HG02588 (cell line): ENCODE data around the gene KCTD17.

Experiments
- ATAC-seq: cut with Tn5 transposase; IDR thresholded peaks from one replicate; pipeline ENCODE4 v1.9.1; 2021; ENCODE audit warnings: mild to moderate bottlenecking, moderate library complexity; ENCODE audit not compliant: unreplicated experiment

The KCTD17 gene

DNA sequence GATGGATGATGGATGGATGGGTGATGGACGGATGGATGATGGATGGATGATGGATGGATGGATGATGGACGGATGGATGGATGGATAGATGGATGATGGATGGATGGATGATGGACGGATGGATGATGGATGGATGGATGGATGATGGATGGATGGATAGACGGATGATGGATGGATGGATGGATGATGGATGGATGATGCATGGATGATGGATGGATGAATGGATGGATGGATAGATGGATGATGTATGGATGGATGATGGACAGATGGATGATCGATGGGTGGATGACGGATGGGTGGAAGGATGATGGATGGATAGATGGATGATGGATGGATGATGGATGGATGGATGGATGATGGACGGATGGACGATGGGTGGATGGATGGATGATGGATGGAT, 21.1 kb downstream of the KCTD17 start:
- ATAC-seq: no peak

DNA sequence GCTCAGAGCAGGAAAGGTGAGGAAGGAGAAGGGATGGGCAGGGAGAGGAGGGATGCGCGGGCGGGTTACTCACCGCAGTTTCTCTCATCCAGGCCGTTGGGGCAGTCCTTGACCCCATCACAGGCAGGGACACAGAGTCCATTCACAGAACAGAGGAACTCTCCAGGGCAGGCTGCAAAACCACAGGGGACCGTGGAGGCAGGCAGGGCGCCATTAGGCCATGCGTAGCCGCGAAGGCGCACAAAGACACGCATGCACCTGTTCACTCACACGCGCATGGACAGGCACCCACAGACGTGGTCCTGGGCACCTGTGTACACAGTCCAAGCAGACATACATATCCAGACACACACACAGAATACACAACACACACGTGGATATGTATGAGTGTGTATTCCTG, 23.0 kb downstream of the KCTD17 start:
- ATAC-seq: no peak

DNA sequence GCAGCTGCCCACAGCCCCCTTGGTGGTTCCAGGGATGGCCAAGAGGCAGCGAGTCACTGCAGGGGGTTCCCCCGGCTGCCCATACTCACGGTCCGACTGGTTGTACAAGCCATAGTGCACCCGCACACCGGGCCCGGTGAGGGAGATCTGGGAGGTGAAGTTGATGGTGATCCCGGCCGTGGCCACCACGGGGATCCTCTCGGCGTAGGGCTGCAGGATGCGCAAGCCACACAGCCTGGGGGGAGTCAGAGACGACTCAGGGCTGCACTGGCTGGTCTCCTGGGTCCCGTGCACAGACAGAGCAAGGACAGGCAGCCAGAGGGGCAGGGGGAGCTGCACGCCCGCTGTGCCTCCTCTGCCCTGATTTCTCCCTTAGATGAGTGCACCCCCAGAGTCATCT, 23.5 kb downstream of the KCTD17 start:
- no peak for ATAC-seq

DNA sequence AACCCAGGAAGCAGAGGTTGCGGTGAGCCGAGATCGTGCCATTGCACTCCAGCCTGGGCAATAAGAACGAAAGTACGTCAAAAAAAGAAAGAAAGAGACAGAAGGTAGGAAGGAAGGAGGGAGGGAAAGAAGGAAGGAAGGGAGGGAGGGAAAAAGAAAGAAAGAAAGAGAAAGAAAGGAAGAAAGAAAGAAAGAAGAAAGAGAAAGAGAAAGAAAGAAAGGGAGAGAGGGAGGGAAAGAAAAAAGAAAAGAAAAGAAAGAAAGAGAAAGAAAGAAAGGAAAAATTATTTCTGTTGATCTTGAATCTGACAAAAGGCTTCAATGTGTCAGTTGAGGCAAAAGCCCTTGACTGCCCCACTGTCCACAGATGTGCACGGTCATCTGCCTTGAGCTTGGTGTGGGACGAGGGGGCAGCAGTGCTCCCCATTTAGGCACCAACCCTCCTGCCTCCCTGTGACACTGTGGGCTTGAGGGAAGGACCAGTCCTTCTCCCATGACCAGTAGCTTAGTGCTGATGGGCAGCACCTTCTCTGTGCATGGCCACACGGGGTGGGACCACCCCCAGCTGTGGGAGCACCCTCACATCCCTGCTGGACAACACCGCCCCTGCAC, 24.4 kb downstream of the KCTD17 start:
- no peak for ATAC-seq

DNA sequence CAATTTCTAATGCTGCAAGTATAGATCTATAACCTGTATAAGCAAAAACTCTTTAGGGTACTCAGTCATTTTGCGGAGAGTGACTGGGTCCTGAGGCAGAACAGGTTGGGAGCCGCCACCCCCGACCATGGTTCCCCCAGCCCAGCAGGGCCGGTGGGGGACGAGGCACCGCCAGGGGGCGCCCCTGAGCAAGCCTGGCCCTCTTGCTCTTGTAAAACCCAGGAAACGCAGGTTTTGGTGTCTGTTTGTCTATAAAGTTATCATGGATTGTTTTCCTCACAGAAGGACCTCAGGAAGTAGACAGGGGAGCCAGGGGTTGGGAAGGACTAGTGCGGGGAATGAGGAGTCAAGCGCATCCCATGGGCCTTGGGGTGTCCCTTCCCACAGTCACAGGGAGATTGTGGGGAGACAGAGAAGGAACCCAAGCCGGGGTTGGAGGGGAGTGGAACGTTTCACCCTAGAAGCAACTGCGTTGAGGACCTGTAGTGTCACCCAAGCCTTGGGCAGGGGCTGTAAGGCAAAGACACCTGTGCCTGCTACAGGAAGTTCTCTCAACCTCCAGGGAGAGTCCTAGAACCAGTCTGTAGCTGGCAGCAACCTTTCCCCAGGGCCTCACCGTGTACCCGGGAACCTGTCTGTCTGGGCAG, 26.4 kb downstream of the KCTD17 start:
- ATAC-seq: no peak

DNA sequence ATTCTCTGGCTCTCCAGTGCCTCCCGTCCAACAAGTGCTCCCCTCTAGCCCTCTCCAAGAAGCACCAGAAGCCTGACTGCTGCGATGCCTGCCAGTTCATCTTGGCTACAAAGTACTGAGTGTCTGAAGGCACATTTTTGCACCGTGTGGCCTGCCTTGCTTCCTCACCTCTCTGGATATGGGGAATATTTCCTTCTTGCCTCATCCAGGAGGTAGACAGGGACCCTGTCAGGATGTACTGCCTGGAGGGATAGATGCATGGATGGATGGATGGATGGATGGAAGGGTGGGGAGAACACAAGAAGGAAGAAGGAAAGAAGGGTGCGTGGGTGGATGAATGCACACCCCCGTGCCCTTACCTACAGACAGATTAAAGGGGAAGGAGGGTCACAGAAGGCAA, 27.6 kb downstream of the KCTD17 start:
- no peak for ATAC-seq

DNA sequence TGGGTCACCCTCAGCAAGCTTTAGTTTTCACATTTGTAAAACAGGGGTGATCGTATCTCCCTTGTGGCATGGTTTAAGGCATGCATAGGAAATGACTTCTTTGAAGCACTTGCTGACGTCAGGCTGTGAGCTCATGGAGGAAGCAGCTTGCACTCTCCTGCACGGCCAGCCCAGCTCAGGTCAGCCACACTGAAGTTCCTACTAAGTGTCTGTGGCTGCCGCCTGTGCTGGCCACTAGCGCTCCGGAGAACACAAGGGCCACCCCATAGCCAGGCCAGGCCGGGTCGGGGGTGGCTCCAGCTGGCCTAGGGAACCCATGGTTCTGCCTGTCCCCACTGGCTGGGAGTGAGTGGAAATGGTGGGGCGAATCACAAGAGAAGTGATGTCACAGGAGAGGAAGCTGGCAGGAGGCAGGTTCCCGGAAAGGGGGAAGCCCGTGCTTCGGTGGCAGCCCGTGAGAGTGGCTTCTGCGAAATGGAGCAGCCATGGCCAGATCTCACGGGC, 28.2 kb downstream of the KCTD17 start:
- no peak for ATAC-seq

DNA sequence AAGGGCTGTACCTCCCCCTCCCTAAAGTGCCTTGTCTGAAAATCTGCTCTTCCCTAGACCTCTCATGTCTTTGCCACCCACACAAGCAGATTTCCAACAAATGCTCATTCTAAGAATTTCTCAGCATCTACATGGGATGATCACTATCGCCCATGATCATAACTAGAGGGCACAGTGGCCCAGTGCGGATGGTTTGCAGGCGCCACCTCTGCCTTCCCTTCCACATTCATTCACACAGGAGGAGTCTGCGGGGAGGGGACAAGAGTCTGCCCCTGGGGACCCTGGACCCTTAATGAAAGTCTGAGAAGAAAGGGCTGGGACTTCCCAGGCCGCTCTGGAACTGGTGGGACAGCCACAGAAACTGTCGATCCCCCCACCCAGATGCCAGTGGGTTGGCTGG, 28.9 kb downstream of the KCTD17 start:
- ATAC-seq: no peak

DNA sequence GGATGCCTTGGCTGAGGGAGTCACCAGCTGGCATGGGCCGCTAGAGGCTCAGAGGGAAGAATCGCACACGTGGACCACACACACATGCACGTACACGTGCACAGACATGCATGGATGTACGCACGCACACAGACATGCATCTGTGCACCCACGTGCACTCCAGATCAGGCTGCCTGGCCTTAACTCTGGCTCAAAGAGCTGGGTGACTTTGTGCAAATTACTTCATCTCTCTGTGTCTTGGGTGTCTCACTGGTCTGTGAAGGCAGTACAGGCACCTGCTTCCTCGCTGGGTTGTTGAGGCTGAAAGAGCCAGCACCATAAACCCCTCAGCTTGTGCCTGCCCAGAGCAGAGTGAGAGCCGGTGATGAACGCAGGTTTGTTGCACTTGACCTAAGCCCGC, 29.3 kb downstream of the KCTD17 start:
- ATAC-seq: no peak

DNA sequence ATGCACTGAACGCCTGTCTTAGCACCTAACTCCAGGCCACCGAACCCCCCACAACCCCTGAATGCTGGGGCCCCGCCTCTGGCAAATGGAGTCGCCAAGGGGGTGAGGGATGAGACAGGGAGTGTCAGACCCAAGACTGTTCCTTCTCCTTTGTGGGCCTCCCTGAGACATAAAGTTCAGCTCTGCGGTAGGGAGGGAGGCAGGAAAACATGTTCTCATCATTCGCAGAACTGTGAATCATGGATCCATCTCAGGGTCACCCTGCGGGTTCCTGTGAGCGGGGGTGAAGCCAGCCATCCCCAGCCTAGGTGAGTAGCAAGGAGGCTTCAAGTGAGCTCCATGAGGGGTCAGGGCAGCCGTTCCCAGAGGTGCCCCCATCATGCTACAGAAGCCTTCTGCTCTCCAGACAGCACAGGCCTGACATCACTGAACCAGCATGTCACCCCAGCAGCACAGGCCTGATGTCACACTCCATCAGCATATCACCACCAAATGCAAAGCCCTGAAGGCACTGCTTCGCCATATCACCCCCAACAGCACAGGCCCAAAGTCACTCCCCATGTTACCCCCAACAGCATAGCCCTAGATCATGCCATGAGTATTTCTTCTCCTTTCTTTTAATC, 30.8 kb downstream of the KCTD17 start:
- no peak for ATAC-seq

DNA sequence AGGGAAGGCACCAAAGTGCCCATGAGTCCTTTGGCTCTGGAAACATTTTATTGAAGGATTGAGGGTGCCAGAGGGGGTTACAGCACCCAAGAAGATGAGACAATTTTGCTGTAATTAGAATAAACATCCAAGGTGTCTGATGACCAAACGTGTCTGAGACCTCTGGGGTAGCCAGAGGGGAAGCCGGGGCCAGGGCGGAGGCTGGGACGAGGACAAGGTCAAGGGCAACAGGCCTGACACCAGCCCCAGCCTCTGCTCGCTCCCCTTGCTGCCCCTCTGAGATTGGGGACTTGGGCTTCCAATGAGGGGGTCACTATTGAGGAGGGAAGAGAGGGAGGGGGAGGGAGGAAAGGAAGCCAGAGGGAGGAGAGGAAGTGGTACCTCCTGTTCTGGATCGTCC, 32.4 kb downstream of the KCTD17 start:
- ATAC-seq: no peak

DNA sequence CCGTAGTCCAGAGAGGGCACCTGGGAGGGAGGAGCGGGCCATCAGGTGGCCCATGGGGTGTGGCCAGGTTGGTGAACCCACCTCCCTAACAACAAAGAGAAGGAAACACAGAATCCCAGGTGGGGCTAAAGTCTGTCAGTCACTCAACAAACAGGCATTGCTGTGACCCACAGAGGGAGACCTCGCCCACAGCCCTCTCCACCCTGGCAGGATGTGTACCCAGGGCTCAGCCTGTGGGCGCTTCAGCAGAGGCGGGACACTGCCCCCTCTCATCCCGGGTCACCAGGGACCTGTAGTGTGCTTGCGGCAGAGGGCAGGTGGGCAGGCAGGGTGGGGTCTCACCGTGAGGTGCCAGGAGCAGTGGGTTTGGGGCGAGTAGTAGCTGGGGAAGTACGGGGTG, 32.8 kb downstream of the KCTD17 start:
- ATAC-seq: no peak

DNA sequence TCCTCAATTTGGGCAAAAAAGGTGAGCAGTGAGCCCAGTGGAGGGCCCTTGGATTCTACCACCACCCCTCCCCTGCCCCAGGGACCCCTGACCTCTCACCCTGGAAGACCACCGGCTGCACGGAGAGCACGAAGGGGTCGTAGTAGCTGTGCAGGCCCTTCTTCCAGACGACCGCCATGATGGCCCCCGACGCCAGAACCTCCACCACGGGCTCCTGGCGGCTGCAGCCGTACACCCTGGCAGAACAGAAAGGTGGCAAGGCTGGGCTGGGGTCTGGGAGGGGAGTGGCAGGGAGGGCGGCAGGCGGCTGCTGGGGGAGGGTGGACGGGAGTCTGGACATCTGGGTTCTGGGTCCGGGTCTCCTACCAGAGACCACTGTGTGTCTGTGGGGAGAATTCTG, 34.6 kb downstream of the KCTD17 start:
- no peak for ATAC-seq

DNA sequence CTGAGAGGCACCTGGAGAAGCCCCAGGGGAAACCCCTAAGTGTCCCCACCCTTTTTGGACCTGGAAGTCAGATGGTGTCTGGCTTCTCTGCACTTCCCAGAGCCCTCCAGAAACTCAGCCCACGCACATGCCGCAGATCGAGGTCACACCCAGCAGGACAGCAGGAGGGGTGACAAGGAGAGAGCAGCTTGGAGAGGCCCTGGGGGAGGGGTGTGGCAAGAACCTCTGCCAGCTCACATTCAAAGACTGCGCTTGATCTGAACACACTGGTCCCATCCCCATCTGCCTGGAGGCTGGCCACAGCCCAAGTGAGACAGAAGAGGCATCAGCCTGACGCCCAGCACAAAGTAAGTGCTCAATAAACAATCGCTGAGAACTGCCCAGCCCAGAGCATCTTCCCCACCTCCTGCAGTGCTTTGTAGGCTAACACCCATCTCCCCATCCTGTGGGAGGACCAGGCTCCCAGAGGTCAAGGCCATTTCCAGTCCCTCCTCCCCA, 36.6 kb downstream of the KCTD17 start:
- no peak for ATAC-seq

DNA sequence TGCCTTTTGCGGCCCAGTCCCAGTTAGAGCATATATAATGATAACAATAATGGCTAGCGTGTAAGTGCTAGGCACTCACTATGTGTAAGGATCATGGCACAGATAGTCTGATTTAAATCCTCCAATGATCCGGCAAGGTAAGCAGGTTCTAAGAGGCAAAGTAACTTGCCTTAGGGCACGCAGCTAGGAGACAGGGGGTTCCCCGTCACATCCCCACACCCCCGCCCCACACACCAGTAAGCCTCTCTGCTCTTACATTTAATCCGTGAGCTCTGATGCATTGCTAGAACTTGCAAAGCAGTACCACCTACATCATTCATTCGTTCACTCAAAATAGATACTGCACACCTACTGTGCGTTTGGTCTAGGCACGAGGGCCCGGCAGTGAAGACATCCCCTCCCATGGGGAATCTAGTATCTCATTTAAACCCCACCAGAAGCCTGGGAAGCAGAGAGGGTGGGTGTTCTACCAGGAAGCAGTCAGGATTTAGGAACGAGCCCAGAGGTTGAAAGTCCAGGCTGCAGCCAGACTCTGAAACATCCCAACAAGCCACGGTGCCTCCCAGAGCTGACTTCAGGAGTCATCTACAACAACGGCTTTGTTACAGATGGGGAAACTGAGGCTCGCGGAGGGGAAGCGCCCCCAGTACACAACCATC, 37.3 kb downstream of the KCTD17 start:
- ATAC-seq: no peak

DNA sequence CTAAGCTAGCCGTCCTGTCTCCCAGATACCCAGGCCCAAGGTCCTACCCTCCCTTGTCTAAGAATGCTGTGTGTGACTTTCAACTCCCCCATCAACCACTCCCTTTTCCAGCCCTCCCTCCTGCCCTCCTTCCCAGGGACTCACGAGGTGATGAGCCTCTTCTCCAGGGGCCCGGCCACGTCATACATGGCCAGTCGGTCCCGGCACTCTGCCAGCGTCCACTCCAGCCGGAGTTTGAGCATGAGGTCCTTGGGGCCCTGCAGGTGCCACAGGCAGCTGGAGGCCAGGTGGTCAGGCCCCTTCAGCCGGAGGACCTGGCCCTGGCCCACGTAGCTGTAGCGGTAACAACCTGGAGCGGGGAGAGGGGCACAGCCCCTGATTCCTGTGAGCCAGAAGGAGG, 37.9 kb downstream of the KCTD17 start:
- no peak for ATAC-seq

DNA sequence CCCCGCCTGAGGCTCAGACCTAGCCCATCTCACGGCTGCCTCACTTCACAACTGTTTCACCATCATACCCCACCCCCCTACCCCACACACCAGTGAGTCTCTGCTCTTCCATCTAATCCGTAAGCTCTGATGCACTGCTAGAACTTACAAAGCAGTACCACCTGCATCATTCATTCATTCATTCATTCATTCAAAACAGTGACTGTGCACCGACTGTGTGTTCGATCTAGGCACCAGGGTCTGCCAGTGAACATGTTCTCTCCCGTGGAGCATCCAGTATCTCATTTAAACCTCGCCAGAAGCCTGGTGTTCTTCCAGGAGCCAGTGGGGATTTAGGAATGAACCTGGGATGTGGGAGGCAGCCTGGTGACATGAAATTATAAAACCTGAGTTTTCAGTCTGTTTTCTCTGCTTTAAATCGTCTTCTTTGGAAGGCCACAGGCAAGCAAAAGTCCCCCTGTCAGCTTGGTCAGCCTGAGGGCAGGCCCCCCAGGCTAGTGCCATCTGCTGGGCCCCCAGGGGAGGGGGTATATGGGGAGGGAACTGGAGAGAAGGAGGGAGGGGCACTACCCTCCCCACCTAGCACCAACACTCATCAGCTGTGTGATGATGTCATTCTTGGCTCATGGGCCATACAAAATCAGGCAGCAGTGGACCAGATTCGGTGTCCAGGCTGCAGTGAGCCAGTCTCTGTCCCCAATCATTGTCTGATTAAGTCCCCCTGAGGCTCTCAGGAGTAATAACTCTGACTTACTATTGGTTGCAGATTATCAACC, 39.6 kb downstream of the KCTD17 start:
- ATAC-seq: no peak

DNA sequence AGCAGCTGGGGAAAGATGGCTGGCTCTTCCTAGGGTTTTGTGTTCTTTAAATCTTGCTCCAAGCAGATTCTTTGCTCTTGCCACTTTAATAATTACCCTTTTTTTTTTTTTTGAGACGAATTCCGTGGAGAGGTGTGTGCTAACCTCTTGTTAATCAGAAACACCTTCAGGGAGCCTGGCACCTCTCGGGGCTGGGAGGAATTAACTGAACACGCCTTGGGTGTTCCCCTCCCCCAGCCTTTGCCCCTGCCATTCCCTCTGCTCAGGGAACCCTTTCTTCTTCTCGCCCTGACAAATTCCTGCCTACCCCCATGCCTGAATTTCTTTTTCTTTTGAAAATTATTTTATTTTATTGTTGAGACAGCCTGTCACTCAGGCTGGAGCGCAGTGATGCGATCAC, 40.5 kb downstream of the KCTD17 start:
- ATAC-seq: no peak

DNA sequence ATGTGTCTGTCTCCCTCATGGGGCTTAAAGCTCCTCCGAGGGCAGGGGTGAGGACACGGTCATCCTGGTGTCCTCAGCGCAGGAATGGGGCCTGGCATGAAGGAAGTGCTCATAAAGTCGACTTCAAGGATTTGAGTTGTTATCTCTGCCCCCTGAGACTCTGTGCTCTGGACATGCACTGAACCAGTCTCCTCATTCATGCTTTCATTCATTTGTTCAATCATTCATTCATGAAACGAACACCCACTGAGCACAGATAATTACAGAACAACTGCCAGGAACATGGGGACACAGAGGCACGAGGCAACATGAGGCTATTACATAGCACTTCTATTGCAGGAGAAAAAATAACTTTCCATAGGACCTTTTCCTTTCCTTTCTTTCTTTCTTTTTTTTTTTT, 41.5 kb downstream of the KCTD17 start:
- ATAC-seq: no peak

DNA sequence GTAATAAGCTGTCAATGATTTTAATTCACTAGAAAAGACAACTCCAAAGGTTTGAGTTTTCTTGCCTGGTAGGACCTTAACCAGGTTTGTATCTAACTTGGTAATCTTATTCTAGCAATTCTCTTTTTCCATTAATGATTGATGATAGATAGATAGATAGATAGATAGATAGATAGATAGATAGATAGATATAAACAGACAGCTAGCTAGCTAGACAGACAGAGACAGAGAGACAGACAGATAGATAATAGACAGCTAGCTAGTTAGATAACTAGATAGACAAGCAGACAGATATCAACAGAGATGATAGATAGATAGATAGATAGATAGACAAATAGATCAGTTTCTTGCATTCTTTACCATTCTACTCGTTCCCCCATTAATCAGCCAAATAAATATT, 42.7 kb downstream of the KCTD17 start:
- no peak for ATAC-seq

DNA sequence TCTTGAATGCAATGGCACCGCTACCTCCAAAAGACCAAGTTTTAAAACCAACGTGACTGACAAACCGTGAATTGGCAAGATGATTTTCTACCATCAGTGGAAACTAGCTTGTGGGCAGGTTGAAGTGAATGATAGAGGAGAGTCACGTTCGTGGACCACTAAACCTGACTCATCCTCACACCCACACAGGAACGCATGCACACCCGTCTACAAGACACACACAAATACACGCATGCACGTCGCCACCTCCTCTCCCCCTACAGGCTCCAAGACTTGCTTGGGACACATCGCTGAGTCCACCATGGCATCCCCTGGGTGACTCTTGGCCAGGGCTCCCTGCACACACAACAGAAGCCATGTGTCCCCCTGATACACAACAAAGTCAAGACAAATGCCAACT, 43.6 kb downstream of the KCTD17 start:
- ATAC-seq: no peak
